Fibroblast of lung (primary cell): ENCODE data around the gene ZNF285. TPM values are rescaled to one million over a fixed set of nuclear protein-coding genes. Genes with fewer than 3 reads are reported as not detected.
"Not testable (repeated sequence)": the region's sequence is repeated elsewhere in the genome, so short reads cannot be mapped to it uniquely, and the experiment has no call there.

Experiments
- DNase-seq, 2 donors: peaks; one replicate each; pipeline versions ENCODE4 v3.0.0 to v3.0.0-alpha.2; 2010; ENCODE audit warnings: low read depth in 2 of 2
- H2AFZ ChIP-seq: 2 replicates; pipeline ENCODE4 v1.5.1; 2012; ENCODE audit warnings: low read length, control low read depth, inconsistent platforms
- H3K27ac ChIP-seq: 2 replicates; pipeline ENCODE4 v1.5.1; 2011; ENCODE audit warnings: low read length, control low read depth; ENCODE audit not compliant: insufficient read depth
- H3K27me3 ChIP-seq: 2 replicates; pipeline ENCODE4 v1.5.1; 2011; ENCODE audit warnings: mild to moderate bottlenecking, low read length; ENCODE audit not compliant: control insufficient read depth, insufficient read depth
- H3K36me3 ChIP-seq: 2 replicates; pipeline ENCODE4 v1.5.1; 2011; ENCODE audit warnings: low read length; ENCODE audit not compliant: control insufficient read depth, insufficient read depth
- H3K4me1 ChIP-seq: 2 replicates; pipeline ENCODE4 v1.5.1; 2011; ENCODE audit warnings: low read length; ENCODE audit not compliant: control insufficient read depth, insufficient read depth; ENCODE audit errors: extremely low read depth
- H3K4me2 ChIP-seq: 2 replicates; pipeline ENCODE4 v1.5.1; 2011; ENCODE audit warnings: low read length, control low read depth; ENCODE audit not compliant: insufficient read depth; ENCODE audit errors: extremely low read depth
- H3K4me3 ChIP-seq, 4 experiments: fragments of 200-600 bp in 1 of 4; sonication (generic) in 1 of 4; replicated peaks in 1 of 4; 2 replicates each; pipeline ENCODE4 v1.5.1; 2011 to 2016; ENCODE audit warnings: low read length in 4 of 4, low read depth in 3 of 4, mild to moderate bottlenecking in 3 of 4, control low read depth in 2 of 4, inconsistent platforms in 1 of 4, mixed read lengths in 1 of 4; ENCODE audit not compliant: insufficient read depth in 1 of 4; ENCODE audit errors: control extremely low read depth in 1 of 4
- H3K79me2 ChIP-seq: 2 replicates; pipeline ENCODE4 v1.5.1; 2012; ENCODE audit warnings: mild to moderate bottlenecking, low read length, inconsistent platforms; ENCODE audit not compliant: control insufficient read depth, insufficient read depth
- H3K9ac ChIP-seq: 2 replicates; pipeline ENCODE4 v1.5.1; 2011; ENCODE audit warnings: mild to moderate bottlenecking, low read length, control low read depth; ENCODE audit not compliant: insufficient read depth
- H3K9me3 ChIP-seq: 2 replicates; pipeline ENCODE4 v1.5.1; 2012; ENCODE audit warnings: low read depth, low read length; ENCODE audit not compliant: control insufficient read depth, insufficient read depth
- H4K20me1 ChIP-seq: 2 replicates; pipeline ENCODE4 v1.5.1; 2011; ENCODE audit warnings: low read length; ENCODE audit not compliant: control insufficient read depth, insufficient read depth; ENCODE audit errors: extremely low read depth
- CTCF ChIP-seq, 2 donors: IDR thresholded peaks in 1 of 2; conservative IDR thresholded peaks in 1 of 2; 1 replicate in 1 of 2; 2 replicates in 1 of 2; pipeline ENCODE4 v1.5.1; 2011 to 2012; ENCODE audit warnings: low read length in 2 of 2, control low read depth in 1 of 2, inconsistent platforms in 1 of 2, low read depth in 1 of 2, mild to moderate bottlenecking in 1 of 2
- EZH2 ChIP-seq: IDR thresholded peaks from 2 replicates; pipeline ENCODE4 v1.5.1; 2012; ENCODE audit warnings: low read length, control low read depth, mild to moderate bottlenecking; ENCODE audit errors: missing control alignments
- polyA plus RNA-seq, 2 donors: library from polyadenylated mRNA; depleted of rRNA in 1 of 2; stranded (reverse) in 1 of 2; unstranded in 1 of 2; fragments of >200 nt; gene quantifications; 2 replicates each; pipeline ENCODE4 v1.2.1, GENCODE V29; 2011 to 2012; ENCODE audit warnings: missing spikeins in 1 of 2
- total RNA-seq: library from RNA; depleted of rRNA; stranded (reverse); fragments of >200 nt; gene quantifications from 2 replicates; pipeline ENCODE4 v1.2.1, GENCODE V29; 2014

The ZNF285 gene
- total and polyA plus RNA-seq, 2 donors (not counting 1 experiment from before 2014, with no cell fraction given): 1.9 to 5.0 TPM

- H3K36me3 ChIP-seq: no peaks in the 10 kb centered on the region
- no peaks in the 10 kb centered on the region for H3K9me3 ChIP-seq
- DNase-seq: no peak
- no peak for TF ChIP-seq CTCF (conservative IDR thresholded peaks at IDR 0.05 in 1 of 2, IDR thresholded peaks at IDR 0.05 in 1 of 2; ENCODE audit: low read depth in 1 of 2, low read length in 2 of 2)
- TF ChIP-seq EZH2: no peak
- H3K4me3 ChIP-seq: no peak overlapping the region
- H3K27me3 ChIP-seq: no peaks in the 10 kb centered on the region
- H3K4me2 ChIP-seq: no peak overlapping the region
- H4K20me1 ChIP-seq: no peaks in the 10 kb centered on the region
- no peaks in the 10 kb centered on the region for H3K4me1 ChIP-seq
- no peak overlapping the region for H2AFZ ChIP-seq
- no peak overlapping the region for H3K27ac ChIP-seq
- peaks cover 2% of the 10 kb centered on the region for H3K79me2 ChIP-seq
- no peak overlapping the region for H3K9ac ChIP-seq
Observed at GRCh38 chr19:44344255-44344654, 57.2 kb downstream of the ZNF285 start.

- Histone ChIP-seq H3K36me3 (no peaks in the 10 kb centered on the region), H3K9me3 (no peaks in the 10 kb centered on the region), H3K4me2 (no peak overlapping the region), H3K9ac (no peak overlapping the region), H3K27me3 (no peaks in the 10 kb centered on the region), H3K4me3 (no peak overlapping the region), H3K27ac (no peak overlapping the region), H2AFZ (no peak overlapping the region), H3K79me2 (no peaks in the 10 kb centered on the region), H4K20me1 (no peaks in the 10 kb centered on the region), H3K4me1 (no peaks in the 10 kb centered on the region)
- DNase-seq: no peak
- TF ChIP-seq CTCF (conservative IDR thresholded peaks at IDR 0.05 in 1 of 2, IDR thresholded peaks at IDR 0.05 in 1 of 2; ENCODE audit: low read depth in 1 of 2, low read length in 2 of 2) (no peak), EZH2 (no peak)
Observed at GRCh38 chr19:44341794-44342193, 59.6 kb downstream of the ZNF285 start.

- H4K20me1 ChIP-seq, H3K9me3 ChIP-seq, DNase-seq, H3K79me2 ChIP-seq, H3K4me3 ChIP-seq, H2AFZ ChIP-seq, H3K27ac ChIP-seq, H3K4me2 ChIP-seq, H3K36me3 ChIP-seq, H3K27me3 ChIP-seq, H3K4me1 ChIP-seq, H3K9ac ChIP-seq: not testable (repeated sequence)
Observed at GRCh38 chr19:44334639-44335038, 66.8 kb downstream of the ZNF285 start.

Other genes starting within 250 kb of the ZNF285 start
- gene ZNF226, start 236.5 kb downstream of the ZNF285 start, total RNA-seq: 17.5 and 30.7 TPM in 2 replicates
- 18.8 and 21.4 TPM in 2 replicates for gene ZNF226, start 236.5 kb downstream of the ZNF285 start, polyA plus RNA-seq
- 27.7 and 32.0 TPM in 2 replicates for gene ZNF227, start 189.1 kb downstream of the ZNF285 start, total RNA-seq
- 8.3 and 9.9 TPM in 2 replicates for gene ZNF227, start 189.1 kb downstream of the ZNF285 start, polyA plus RNA-seq
- 3.6 and 5.9 TPM in 2 replicates for gene ZNF233, start 141.7 kb downstream of the ZNF285 start, total RNA-seq
- gene ZNF233, start 141.7 kb downstream of the ZNF285 start, polyA plus RNA-seq: 0.96 and 1.3 TPM in 2 replicates
- 2.8 and 5.8 TPM in 2 replicates for gene ZNF235, start 96.6 kb downstream of the ZNF285 start, total RNA-seq
- gene ZNF235, start 96.6 kb downstream of the ZNF285 start, polyA plus RNA-seq: 1.7 and 2.9 TPM in 2 replicates
- 9.1 and 10.0 TPM in 2 replicates for gene ZNF112, start 44.9 kb downstream of the ZNF285 start, total RNA-seq
- gene ZNF112, start 44.9 kb downstream of the ZNF285 start, polyA plus RNA-seq: 2.9 and 4.9 TPM in 2 replicates
- gene ZNF229, start 46.9 kb upstream of the ZNF285 start, total RNA-seq: 24.4 and 25.2 TPM in 2 replicates
- gene ZNF229, start 46.9 kb upstream of the ZNF285 start, polyA plus RNA-seq: 5.7 and 5.8 TPM in 2 replicates
- gene ZNF180, start 98.9 kb upstream of the ZNF285 start, total RNA-seq: 6.4 and 7.6 TPM in 2 replicates
- gene ZNF180, start 98.9 kb upstream of the ZNF285 start, polyA plus RNA-seq: 1.4 TPM in 2 replicates
- not detected in 2 replicates for gene CEACAM20, start 128.1 kb upstream of the ZNF285 start, total RNA-seq
- not detected in 2 replicates for gene CEACAM20, start 128.1 kb upstream of the ZNF285 start, polyA plus RNA-seq
- gene IGSF23, start 212.0 kb upstream of the ZNF285 start, total RNA-seq: 0.26 and 0.33 TPM in 2 replicates
- gene IGSF23, start 212.0 kb upstream of the ZNF285 start, polyA plus RNA-seq: 0.53 and 1.3 TPM in 2 replicates
- 98.1 and 229 TPM in 2 replicates for gene PVR, start 242.3 kb upstream of the ZNF285 start, total RNA-seq
- gene PVR, start 242.3 kb upstream of the ZNF285 start, polyA plus RNA-seq: 167 and 230 TPM in 2 replicates